ENCODE data around the gene FOXP4. TPM values are rescaled to one million over a fixed set of nuclear protein-coding genes. Genes with fewer than 3 reads are reported as not detected.
A peak's percentile ranks its signal among the peaks of the same experiment; 100 is the strongest.

Gene FOXP4
- total and polyA plus RNA-seq, 2 of the 13 experiments (the other 11 are each of a cell fraction or from before 2014, with no cell fraction given): 11.0 to 12.4 TPM

GRCh38 chr6:41519745-41520699 lies 26.2 kb upstream of the FOXP4 start (continued):
- TF ChIP-seq, protein P1, sequence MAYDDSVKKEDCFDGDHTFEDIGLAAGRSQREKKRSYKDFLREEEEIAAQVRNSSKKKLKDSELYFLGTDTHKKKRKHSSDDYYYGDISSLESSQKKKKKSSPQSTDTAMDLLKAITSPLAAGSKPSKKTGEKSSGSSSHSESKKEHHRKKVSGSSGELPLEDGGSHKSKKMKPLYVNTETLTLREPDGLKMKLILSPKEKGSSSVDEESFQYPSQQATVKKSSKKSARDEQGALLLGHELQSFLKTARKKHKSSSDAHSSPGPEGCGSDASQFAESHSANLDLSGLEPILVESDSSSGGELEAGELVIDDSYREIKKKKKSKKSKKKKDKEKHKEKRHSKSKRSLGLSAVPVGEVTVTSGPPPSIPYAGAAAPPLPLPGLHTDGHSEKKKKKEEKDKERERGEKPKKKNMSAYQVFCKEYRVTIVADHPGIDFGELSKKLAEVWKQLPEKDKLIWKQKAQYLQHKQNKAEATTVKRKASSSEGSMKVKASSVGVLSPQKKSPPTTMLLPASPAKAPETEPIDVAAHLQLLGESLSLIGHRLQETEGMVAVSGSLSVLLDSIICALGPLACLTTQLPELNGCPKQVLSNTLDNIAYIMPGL (CRISPR knock-in tag; IDR thresholded peaks at IDR 0.05; ENCODE audit: borderline replicate concordance in 1 of 2, low read depth in 1 of 2): peak; percentile 55 to 62
- TF ChIP-seq ZNF34 (CRISPR knock-in tag; IDR thresholded peaks at IDR 0.05; ENCODE audit: borderline replicate concordance) (no peak; the same call in 1 of the 2 replicates), ZNF614 (CRISPR knock-in tag; IDR thresholded peaks at IDR 0.05; ENCODE audit: borderline replicate concordance) (peak; percentile 38; the same call in 1 of the 2 replicates), REST (IDR thresholded peaks at IDR 0.05; ENCODE audit: borderline replicate concordance in 1 of 2, low read depth in 1 of 2, low read length in 2 of 2) (peak in 1 of 2 experiments; percentile 73; a peak in 2 of 4 replicates), RARA (CRISPR knock-in tag; IDR thresholded peaks at IDR 0.05) (peak; percentile 85), TERF1 (CRISPR knock-in tag; IDR thresholded peaks at IDR 0.05) (no peak), ZNF768 (CRISPR knock-in tag; IDR thresholded peaks at IDR 0.05) (peak; percentile 34; the same call in 1 of the 2 replicates), ZNF460 (CRISPR knock-in tag; IDR thresholded peaks at IDR 0.05; ENCODE audit: borderline replicate concordance) (no peak; the same call in 1 of the 2 replicates), MED1 (CRISPR knock-in tag; IDR thresholded peaks at IDR 0.05) (peak; percentile 77), ZNF547 (CRISPR knock-in tag; IDR thresholded peaks at IDR 0.05) (peak; percentile 60), ZUFSP (CRISPR knock-in tag; IDR thresholded peaks at IDR 0.05; ENCODE audit: borderline replicate concordance) (no peak), MBD4 (IDR thresholded peaks at IDR 0.05; ENCODE audit: borderline replicate concordance, low read length) (no peak), ZNF784 (CRISPR knock-in tag; IDR thresholded peaks at IDR 0.05; ENCODE audit: borderline replicate concordance) (peak; percentile 29; the same call in 1 of the 2 replicates), TOPORS (CRISPR knock-in tag; IDR thresholded peaks at IDR 0.05) (peak; percentile 68; the same call in 1 of the 2 replicates), SRSF9 (IDR thresholded peaks at IDR 0.05; ENCODE audit: borderline replicate concordance, insufficient read depth, low read depth, low read length, poor library complexity, severe bottlenecking) (no peak), CCDC6 (CRISPR knock-in tag; IDR thresholded peaks at IDR 0.05) (no peak; the same call in 1 of the 2 replicates), ZNF224 (CRISPR knock-in tag; IDR thresholded peaks at IDR 0.05) (no peak)

Data from HepG2 (cell line).